B cell (primary cell): ENCODE measurements around the gene EXT2. TPM values are rescaled to one million over a fixed set of nuclear protein-coding genes. Genes with fewer than 3 reads are reported as not detected.

Experiments
- ATAC-seq: fragments of 200-7000 bp; cut with Tn5 transposase; one replicate; pipeline ENCODE4 v1.10.0; 2021; ENCODE audit warnings: low read depth, mild to moderate bottlenecking, moderate number of reproducible peaks, moderate library complexity
- CTCF ChIA-PET: fragments of 350-600 bp; sonication (Branson Sonifier 250); formaldehyde crosslinking; loops from one replicate; lab custom pipeline; 2021; ENCODE audit warnings: antibody characterized with exemption, inconsistent platforms; lab: Charles Lee
- POLR2A ChIA-PET: fragments of 350-600 bp; sonication (Branson Sonifier 250); formaldehyde crosslinking; loops from one replicate; lab custom pipeline; 2021; ENCODE audit warnings: antibody characterized with exemption; lab: Charles Lee
- DNase-seq: peaks from one replicate; pipeline ENCODE4 v3.0.0; 2013
- H2AFZ ChIP-seq: 2 replicates; pipeline ENCODE4 v1.6.1; 2012; ENCODE audit warnings: mild to moderate bottlenecking, low read depth, low read length; ENCODE audit not compliant: insufficient read depth, poor library complexity, severe bottlenecking
- H3K27ac ChIP-seq, 2 donors: 1 replicate in 1 of 2; 2 replicates in 1 of 2; pipeline ENCODE4 v1.5.1; 2012 to 2013; ENCODE audit warnings: low read length in 2 of 2, mild to moderate bottlenecking in 2 of 2, moderate library complexity in 1 of 2
- H3K27me3 ChIP-seq, 4 experiments: fragments of 200-600 bp in 1 of 4; sonication (generic) in 1 of 4; replicated peaks in 1 of 4; 1 replicate in 2 of 4; 2 replicates in 2 of 4; pipeline versions ENCODE4 v1.6.1 to v1.7.0; 2013 to 2016; ENCODE audit warnings: low read length in 3 of 4, mild to moderate bottlenecking in 2 of 4, mixed read lengths in 1 of 4, moderate library complexity in 1 of 4; ENCODE audit not compliant: insufficient read depth in 4 of 4, control insufficient read depth in 3 of 4; ENCODE audit errors: control extremely low read depth in 1 of 4
- H3K36me3 ChIP-seq, 2 experiments: replicated peaks in 1 of 2; 1 replicate in 1 of 2; 2 replicates in 1 of 2; pipeline versions ENCODE4 v1.6.1 to v1.7.1; 2013; ENCODE audit warnings: low read length in 1 of 2; ENCODE audit not compliant: insufficient read depth in 2 of 2, control insufficient read depth in 1 of 2; ENCODE audit errors: control extremely low read depth in 1 of 2, extremely low read depth in 1 of 2
- H3K4me1 ChIP-seq, 2 donors: fragments of 200-600 bp in 1 of 2; sonication (generic) in 1 of 2; 1 replicate in 1 of 2; 2 replicates in 1 of 2; pipeline versions ENCODE4 v1.5.1 to v1.6.1; 2013 to 2017; ENCODE audit warnings: low read length in 2 of 2; ENCODE audit not compliant: control insufficient read depth in 2 of 2, insufficient read depth in 2 of 2
- H3K4me2 ChIP-seq: replicated peaks from 2 replicates; pipeline ENCODE3; 2012; ENCODE audit warnings: mild to moderate bottlenecking, low read depth, low read length; ENCODE audit not compliant: poor library complexity, severe bottlenecking
- H3K4me3 ChIP-seq, 5 experiments: fragments of 200-600 bp in 1 of 5; sonication (generic) in 1 of 5; 1 replicate in 3 of 5; 2 replicates in 2 of 5; pipeline versions ENCODE4 v1.5.1 to v1.7.0; 2011 to 2016; ENCODE audit warnings: low read length in 4 of 5, mild to moderate bottlenecking in 4 of 5, low read depth in 2 of 5, control low read depth in 1 of 5, moderate library complexity in 1 of 5; ENCODE audit not compliant: insufficient read depth in 1 of 5; ENCODE audit errors: control extremely low read depth in 1 of 5, extremely low read depth in 1 of 5
- H3K79me2 ChIP-seq: fragments of 200-600 bp; sonication (generic); one replicate; pipeline ENCODE4 v1.6.0; 2016; ENCODE audit warnings: low read length; ENCODE audit not compliant: control insufficient read depth, insufficient read depth
- H3K9ac ChIP-seq: fragments of 200-600 bp; sonication (generic); 2 replicates; pipeline ENCODE4 v1.6.1; 2017; ENCODE audit warnings: mild to moderate bottlenecking, low read length, moderate library complexity
- H3K9me3 ChIP-seq, 3 donors: one replicate each; pipeline versions ENCODE4 v1.6.1 to v1.7.1; 2013; ENCODE audit warnings: low read length in 2 of 3; ENCODE audit not compliant: control insufficient read depth in 2 of 3, insufficient read depth in 1 of 3; ENCODE audit errors: control extremely low read depth in 1 of 3
- H4K20me1 ChIP-seq: 2 replicates; pipeline ENCODE4 v1.6.0; 2012; ENCODE audit warnings: mild to moderate bottlenecking, low read length; ENCODE audit not compliant: insufficient read depth, control insufficient read depth, poor library complexity, severe bottlenecking
- H3K27ac Mint-ChIP-seq: one replicate; pipeline ENCODE4 v1.8.0; 2021; ENCODE audit warnings: mixed read lengths
- H3K27me3 Mint-ChIP-seq: one replicate; pipeline ENCODE4 v1.8.0; 2021; ENCODE audit warnings: mixed read lengths
- H3K4me1 Mint-ChIP-seq: one replicate; pipeline ENCODE4 v1.8.0; 2021; ENCODE audit warnings: mixed read lengths
- H3K4me3 Mint-ChIP-seq: one replicate; pipeline ENCODE4 v1.8.0; 2021; ENCODE audit warnings: mixed read lengths
- H3K9me3 Mint-ChIP-seq: one replicate; pipeline ENCODE4 v1.8.0; 2022; ENCODE audit warnings: mixed read lengths; ENCODE audit not compliant: insufficient read depth
- EZH2 ChIP-seq: IDR thresholded peaks from 2 replicates; pipeline ENCODE4 v1.6.1; 2012; ENCODE audit warnings: borderline replicate concordance, low read depth, mild to moderate bottlenecking, moderate library complexity, low read length; ENCODE audit not compliant: insufficient read depth, poor library complexity, severe bottlenecking
- WGBS: methylation state at CpG from one replicate; pipeline ENCODE4 v1.1.5; 2013; ENCODE audit warnings: missing lambda C conversion rate; ENCODE audit not compliant: insufficient coverage; 5-methylcytosine and 5-hydroxymethylcytosine counted together
- intact Hi-C: fragments of 100-400 bp; cut with micrococcal nuclease; formaldehyde crosslinking; loops from one replicate; pipeline ENCODE4 v1.10.0; 2022
- polyA plus RNA-seq: library from polyadenylated mRNA; depleted of rRNA; stranded (reverse); fragments of >200 nt; gene quantifications from 2 replicates; pipeline ENCODE4 v1.2.3, GENCODE V29; 2012
- total RNA-seq, 2 donors: library from RNA; stranded (reverse); fragments of 120-200 nt in 1 of 2; gene quantifications; 1 replicate in 1 of 2; 2 replicates in 1 of 2; pipeline versions ENCODE4 v1.2.3 to v1.2.4, GENCODE V29; 2013 to 2022
- TF ChIP-seq, protein P1 (sequence below): fragments of 200-600 bp; IDR thresholded peaks from one replicate; pipeline ENCODE4 v1.8.0; 2022; ENCODE audit warnings: antibody characterized with exemption, mild to moderate bottlenecking

EXT2 gene
- total and polyA plus RNA-seq, 2 donors (not counting 1 experiment from before 2014, with no cell fraction given), result 11.0 to 27.8 TPM

GRCh38 chr11:44217432-44217831 is 122.0 kb downstream of the EXT2 start:
- Mint-ChIP-seq H3K4me1 (no peaks in the 10 kb centered on the region), H3K27ac (no peak overlapping the region), H3K27me3 (no peaks in the 10 kb centered on the region), H3K4me3 (no peak overlapping the region), H3K9me3 (peaks cover 3% of the 10 kb centered on the region)
- no peaks in the 10 kb centered on the region for H3K79me2 ChIP-seq
- POLR2A ChIA-PET, result no interaction called here
- peaks cover 0 to 1% (median 0%) of the 10 kb centered on the region in 3 donors for H3K9me3 ChIP-seq
- no peak overlapping the region for H3K9ac ChIP-seq
- ATAC-seq (no peak), DNase-seq (no peak)
- WGBS, result no CpG with 5 or more reads among the region's 1 CpG
- H3K4me3 ChIP-seq, result no peak overlapping the region
- H3K4me2 ChIP-seq, result no peak overlapping the region
- H3K27me3 ChIP-seq, result no peaks in the 10 kb centered on the region
- peaks cover 0 to 5% of the 10 kb centered on the region in 2 experiments for H3K36me3 ChIP-seq
- intact Hi-C loops, result no loop called here
- no peaks in the 10 kb centered on the region for H4K20me1 ChIP-seq
- H2AFZ ChIP-seq, result no peak overlapping the region
- CTCF ChIA-PET, result no interaction called here
- TF ChIP-seq EZH2, result no peak
- TF ChIP-seq, protein P1, sequence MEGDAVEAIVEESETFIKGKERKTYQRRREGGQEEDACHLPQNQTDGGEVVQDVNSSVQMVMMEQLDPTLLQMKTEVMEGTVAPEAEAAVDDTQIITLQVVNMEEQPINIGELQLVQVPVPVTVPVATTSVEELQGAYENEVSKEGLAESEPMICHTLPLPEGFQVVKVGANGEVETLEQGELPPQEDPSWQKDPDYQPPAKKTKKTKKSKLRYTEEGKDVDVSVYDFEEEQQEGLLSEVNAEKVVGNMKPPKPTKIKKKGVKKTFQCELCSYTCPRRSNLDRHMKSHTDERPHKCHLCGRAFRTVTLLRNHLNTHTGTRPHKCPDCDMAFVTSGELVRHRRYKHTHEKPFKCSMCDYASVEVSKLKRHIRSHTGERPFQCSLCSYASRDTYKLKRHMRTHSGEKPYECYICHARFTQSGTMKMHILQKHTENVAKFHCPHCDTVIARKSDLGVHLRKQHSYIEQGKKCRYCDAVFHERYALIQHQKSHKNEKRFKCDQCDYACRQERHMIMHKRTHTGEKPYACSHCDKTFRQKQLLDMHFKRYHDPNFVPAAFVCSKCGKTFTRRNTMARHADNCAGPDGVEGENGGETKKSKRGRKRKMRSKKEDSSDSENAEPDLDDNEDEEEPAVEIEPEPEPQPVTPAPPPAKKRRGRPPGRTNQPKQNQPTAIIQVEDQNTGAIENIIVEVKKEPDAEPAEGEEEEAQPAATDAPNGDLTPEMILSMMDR, result no peak
- H3K4me1 ChIP-seq, result no peaks in the 10 kb centered on the region
- no peak overlapping the region for H3K27ac ChIP-seq

GRCh38 chr11:44219830-44220796 is 124.6 kb downstream of the EXT2 start:
- ChIA-PET CTCF (no interaction called here), POLR2A (no interaction called here)
- Histone ChIP-seq H2AFZ (no peak overlapping the region), H3K79me2 (no peaks in the 10 kb centered on the region), H3K4me3 (no peak overlapping the region), H3K9ac (no peak overlapping the region), H3K4me2 (no peak overlapping the region), H3K4me1 (no peaks in the 10 kb centered on the region), H3K36me3 (peaks cover 0 to 5% of the 10 kb centered on the region in 2 experiments), H4K20me1 (no peaks in the 10 kb centered on the region), H3K27ac (no peak overlapping the region), H3K9me3 (no peaks in the 10 kb centered on the region), H3K27me3 (no peaks in the 10 kb centered on the region)
- 100% methylated on average over 2 of the region's 4 CpGs for WGBS
- Mint-ChIP-seq H3K4me1 (no peaks in the 10 kb centered on the region), H3K27ac (no peak overlapping the region), H3K4me3 (no peak overlapping the region), H3K27me3 (no peaks in the 10 kb centered on the region), H3K9me3 (no peaks in the 10 kb centered on the region)
- DNase-seq, result no peak
- no peak for ATAC-seq
- intact Hi-C loops, result no loop called here
- TF ChIP-seq, protein P1, result no peak
- TF ChIP-seq EZH2, result no peak
